Hematopoietic multipotent progenitor cell treated with erythropoietin and hydrocortisone succinate and interleukin-3 and kit ligand, for 15 days (in vitro differentiated cells): ENCODE measurements around the gene IQCE.

Experiments used
- DNase-seq: peaks from one replicate; pipeline ENCODE4 v3.0.0-alpha.2; 2015; ENCODE audit warnings: low spot score

Gene IQCE

GRCh38 chr7:2663121-2663886 lies 104.5 kb downstream of the IQCE start:
- no peak for DNase-seq

DNA sequence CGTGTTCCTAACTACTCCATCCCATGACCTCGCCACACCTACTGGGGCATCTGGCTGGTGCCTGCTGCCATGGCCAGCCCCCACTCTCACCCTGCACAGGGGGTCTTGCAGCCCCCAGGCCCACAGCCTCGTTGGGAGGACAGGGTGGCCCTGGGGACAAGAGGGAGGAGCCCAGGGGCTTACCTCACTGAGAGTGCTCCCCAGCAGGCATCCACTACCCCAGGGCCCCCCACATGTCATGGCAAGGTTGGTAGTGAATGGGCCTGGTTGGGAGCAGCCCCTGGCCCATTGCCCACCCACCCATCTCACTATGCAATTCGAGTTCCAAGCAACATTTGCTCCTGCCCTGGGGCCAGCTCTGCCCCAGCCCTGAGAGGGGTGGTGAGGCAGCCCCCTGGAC lies 105.2 kb downstream of the IQCE start:
- no peak for DNase-seq
